ENCODE results near the gene TRIM7. TPM values are rescaled to one million over a fixed set of nuclear protein-coding genes. Genes with fewer than 3 reads are reported as not detected.

Gene TRIM7
- total RNA-seq, 3 donors from 2014 or later (not counting 1 experiment from before 2014, with no cell fraction given), result 0.73 to 1.2 TPM; not detected in 1

GRCh38 chr5:181191526-181192336 is 13.3 kb downstream of the TRIM7 start:
- ATAC-seq (peak; percentile 64 to 81 (median 74)), DNase-seq (peak; percentile 97 to 99)
- Histone ChIP-seq H3K9me3 (ENCODE audit: control insufficient read depth, insufficient read depth, low read length) (no peaks in the 10 kb centered on the region), H3K36me3 (ENCODE audit: control insufficient read depth, insufficient read depth, low read length) (no peaks in the 10 kb centered on the region), H3K27ac (ENCODE audit: low read length) (peak overlapping the region; percentile 79), H3K4me3 (ENCODE audit: low read length) (peak overlapping the region; percentile 91), H3K4me1 (ENCODE audit: control insufficient read depth, insufficient read depth, low read length) (peaks cover 34% of the 10 kb centered on the region), H3K27me3 (ENCODE audit: control insufficient read depth, insufficient read depth, low read length) (no peaks in the 10 kb centered on the region)
- peak overlapping the region; percentile 99 to 100 for H3K27ac Mint-ChIP-seq
- intact Hi-C loops (cut with micrococcal nuclease), result loop anchor here (1.0 to 2.0 kb wide), 2 partner anchors 32 to 69 kb away; partner anchors contain the start of genes TRIM41 and TRIM52
- peaks cover 51 to 58% of the 10 kb centered on the region in 2 donors for H3K4me1 Mint-ChIP-seq
- H3K27me3 Mint-ChIP-seq (ENCODE audit: low read depth in 2 of 2), result peaks cover 6 to 11% of the 10 kb centered on the region in 2 donors
- TF ChIP-seq, protein P1, sequence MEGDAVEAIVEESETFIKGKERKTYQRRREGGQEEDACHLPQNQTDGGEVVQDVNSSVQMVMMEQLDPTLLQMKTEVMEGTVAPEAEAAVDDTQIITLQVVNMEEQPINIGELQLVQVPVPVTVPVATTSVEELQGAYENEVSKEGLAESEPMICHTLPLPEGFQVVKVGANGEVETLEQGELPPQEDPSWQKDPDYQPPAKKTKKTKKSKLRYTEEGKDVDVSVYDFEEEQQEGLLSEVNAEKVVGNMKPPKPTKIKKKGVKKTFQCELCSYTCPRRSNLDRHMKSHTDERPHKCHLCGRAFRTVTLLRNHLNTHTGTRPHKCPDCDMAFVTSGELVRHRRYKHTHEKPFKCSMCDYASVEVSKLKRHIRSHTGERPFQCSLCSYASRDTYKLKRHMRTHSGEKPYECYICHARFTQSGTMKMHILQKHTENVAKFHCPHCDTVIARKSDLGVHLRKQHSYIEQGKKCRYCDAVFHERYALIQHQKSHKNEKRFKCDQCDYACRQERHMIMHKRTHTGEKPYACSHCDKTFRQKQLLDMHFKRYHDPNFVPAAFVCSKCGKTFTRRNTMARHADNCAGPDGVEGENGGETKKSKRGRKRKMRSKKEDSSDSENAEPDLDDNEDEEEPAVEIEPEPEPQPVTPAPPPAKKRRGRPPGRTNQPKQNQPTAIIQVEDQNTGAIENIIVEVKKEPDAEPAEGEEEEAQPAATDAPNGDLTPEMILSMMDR (IDR thresholded peaks at IDR 0.05), result no peak
- peak overlapping the region; percentile 100 for H3K4me3 Mint-ChIP-seq
- H3K36me3 Mint-ChIP-seq, result peaks cover 10% of the 10 kb centered on the region
- WGBS (ENCODE audit: insufficient coverage), result under 1% methylated on average over 64 of the region's 64 CpGs
- H3K9me3 Mint-ChIP-seq, result no peaks in the 10 kb centered on the region

DNA sequence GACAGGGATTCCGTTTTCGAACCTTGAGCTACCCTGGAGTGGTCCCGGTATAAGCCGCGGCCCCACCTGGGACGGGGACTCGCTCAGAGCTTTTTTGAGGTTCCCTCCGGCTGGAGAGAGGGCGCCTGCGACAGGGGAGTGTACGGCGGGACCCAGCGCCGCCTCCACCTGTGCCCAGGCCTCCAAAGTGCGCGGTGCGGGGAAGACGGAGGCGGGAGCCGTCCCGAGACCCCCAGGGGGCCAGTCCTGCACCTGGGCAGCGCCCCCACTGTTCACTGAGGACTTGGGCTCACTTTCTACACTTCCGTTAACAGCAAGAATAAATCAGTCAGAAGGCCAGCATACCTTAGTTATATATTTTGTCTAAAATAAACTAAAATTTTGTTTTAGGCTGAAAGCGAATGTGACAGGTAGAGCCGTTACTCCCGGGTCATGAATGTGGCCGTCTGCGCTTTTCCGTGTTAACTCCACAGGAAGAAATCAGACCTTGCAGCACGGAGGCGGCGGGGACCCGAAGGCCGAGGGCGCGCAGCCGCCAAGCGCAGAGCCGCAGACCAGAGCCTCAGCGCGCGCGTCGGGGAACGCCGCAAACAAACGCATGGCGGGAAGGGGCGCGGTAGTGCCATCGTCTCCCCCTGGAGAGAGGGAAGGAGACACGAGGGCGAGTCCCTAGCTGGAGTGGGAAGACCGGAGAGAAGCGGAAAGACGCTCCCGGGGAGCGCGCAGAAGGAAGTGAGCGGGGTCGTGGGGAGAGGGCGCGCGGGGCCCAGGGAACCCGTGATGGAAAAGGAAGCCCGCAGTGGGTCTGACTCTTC is 14.1 kb downstream of the TRIM7 start:
- peaks cover 51 to 60% of the 10 kb centered on the region in 2 donors for H3K4me1 Mint-ChIP-seq
- Histone ChIP-seq H3K9me3 (ENCODE audit: control insufficient read depth, insufficient read depth, low read length) (no peaks in the 10 kb centered on the region), H3K36me3 (ENCODE audit: control insufficient read depth, insufficient read depth, low read length) (no peaks in the 10 kb centered on the region), H3K27me3 (ENCODE audit: control insufficient read depth, insufficient read depth, low read length) (no peaks in the 10 kb centered on the region), H3K4me3 (ENCODE audit: low read length) (peak overlapping the region; percentile 91), H3K4me1 (ENCODE audit: control insufficient read depth, insufficient read depth, low read length) (peaks cover 34% of the 10 kb centered on the region), H3K27ac (ENCODE audit: low read length) (peak overlapping the region; percentile 79)
- peak in 2 of 3 donors; percentile 7 for ATAC-seq
- TF ChIP-seq, protein P1 (IDR thresholded peaks at IDR 0.05), result peak; percentile 27
- peak overlapping the region; percentile 99 to 100 for H3K27ac Mint-ChIP-seq
- intact Hi-C loops (cut with micrococcal nuclease), result loop anchor here (1.0 to 2.0 kb wide), 2 partner anchors 32 to 70 kb away; partner anchors contain the start of genes TRIM41 and TRIM52
- peak; percentile 54 to 78 for DNase-seq
- H3K4me3 Mint-ChIP-seq, result peak overlapping the region; percentile 100
- H3K9me3 Mint-ChIP-seq, result no peaks in the 10 kb centered on the region
- WGBS (ENCODE audit: insufficient coverage), result under 1% methylated on average over 65 of the region's 66 CpGs
- peaks cover 6 to 11% of the 10 kb centered on the region in 2 donors for H3K27me3 Mint-ChIP-seq (ENCODE audit: low read depth in 2 of 2)
- H3K36me3 Mint-ChIP-seq, result peaks cover 10% of the 10 kb centered on the region

GRCh38 chr5:181189962-181190710 is 14.9 kb downstream of the TRIM7 start:
- Mint-ChIP-seq H3K4me3 (peak overlapping the region; percentile 100), H3K9me3 (no peaks in the 10 kb centered on the region), H3K36me3 (peaks cover 10% of the 10 kb centered on the region), H3K27ac (peak overlapping the region; percentile 99 to 100), H3K27me3 (ENCODE audit: low read depth in 2 of 2) (peaks cover 6 to 11% of the 10 kb centered on the region in 2 donors), H3K4me1 (peaks cover 51 to 65% of the 10 kb centered on the region in 2 donors)
- Histone ChIP-seq H3K9me3 (ENCODE audit: control insufficient read depth, insufficient read depth, low read length) (no peaks in the 10 kb centered on the region), H3K27ac (ENCODE audit: low read length) (peak overlapping the region; percentile 79), H3K4me3 (ENCODE audit: low read length) (peak overlapping the region; percentile 91), H3K36me3 (ENCODE audit: control insufficient read depth, insufficient read depth, low read length) (no peaks in the 10 kb centered on the region), H3K4me1 (ENCODE audit: control insufficient read depth, insufficient read depth, low read length) (peaks cover 41% of the 10 kb centered on the region), H3K27me3 (ENCODE audit: control insufficient read depth, insufficient read depth, low read length) (no peaks in the 10 kb centered on the region)
- peak; percentile 36 to 68 for DNase-seq
- WGBS (ENCODE audit: insufficient coverage), result under 1% methylated on average over 52 of the region's 52 CpGs
- TF ChIP-seq, protein P1 (IDR thresholded peaks at IDR 0.05), result no peak
- ATAC-seq, result no peak
- intact Hi-C loops (cut with micrococcal nuclease), result loop anchor here (2.0 to 10.0 kb wide), 2 partner anchors 71 to 385 kb away; partner anchors contain the start of genes MGAT1 and TRIM52
